IMR-90 (cell line): ENCODE measurements around the gene ADAMTS12. TPM values are rescaled to one million over a fixed set of nuclear protein-coding genes. Genes with fewer than 3 reads are reported as not detected.

Experiments used
- ATAC-seq: fragments of 200-7000 bp; cut with Tn5 transposase; 2 replicates; pipeline ENCODE4 v1.9.1; 2020; ENCODE audit warnings: low read depth, mild to moderate bottlenecking, moderate library complexity
- BruUV-seq: library from RNA; stranded (reverse); fragments of 400-500 nt; replicated peaks from 2 replicates; lab custom pipeline; 2021; lab: Mats Ljungman, UMichigan
- CTCF ChIA-PET: fragments of 300-600 bp; formaldehyde crosslinking; extraction: SDS; loops from one replicate; lab custom pipeline; 2021; ENCODE audit warnings: antibody characterized with exemption; lab: Yijun Ruan, JAX
- POLR2A ChIA-PET: fragments of 300-600 bp; sonication (Branson Sonifier 250); formaldehyde crosslinking; loops from one replicate; lab custom pipeline; 2022; ENCODE audit warnings: antibody characterized with exemption; ENCODE audit not compliant: unreplicated experiment; lab: Charles Lee
- DNase-seq: peaks from one replicate; pipeline ENCODE4 v3.0.0; 2013
- H2AFZ ChIP-seq: replicated peaks from 2 replicates; pipeline ENCODE3; 2013; ENCODE audit warnings: low read length, mild to moderate bottlenecking; ENCODE audit not compliant: poor library complexity
- H2AK5ac ChIP-seq: 2 replicates; pipeline ENCODE4 v1.6.1; 2013; ENCODE audit warnings: low read depth, low read length, inconsistent platforms
- H2AK9ac ChIP-seq: replicated peaks from 2 replicates; pipeline ENCODE3; 2013; ENCODE audit warnings: mild to moderate bottlenecking, low read depth, low read length, moderate library complexity; ENCODE audit not compliant: poor library complexity
- H2BK120ac ChIP-seq: 2 replicates; pipeline ENCODE4 v1.6.1; 2013; ENCODE audit warnings: low read depth, low read length, inconsistent platforms
- H2BK15ac ChIP-seq: 3 replicates; pipeline ENCODE4 v1.6.1; 2013; ENCODE audit warnings: low read depth, low read length, inconsistent platforms
- H2BK20ac ChIP-seq: 2 replicates; pipeline ENCODE4 v1.6.1; 2013; ENCODE audit warnings: low read depth, mild to moderate bottlenecking, inconsistent platforms, low read length, moderate library complexity
- H2BK5ac ChIP-seq: 2 replicates; pipeline ENCODE4 v1.6.1; 2013; ENCODE audit warnings: mild to moderate bottlenecking, low read depth, low read length, inconsistent platforms; ENCODE audit not compliant: poor library complexity, severe bottlenecking
- H3K14ac ChIP-seq: replicated peaks from 2 replicates; pipeline ENCODE4 v1.6.1; 2013; ENCODE audit warnings: low read depth, low read length, inconsistent platforms
- H3K18ac ChIP-seq: 2 replicates; pipeline ENCODE4 v1.6.1; 2013; ENCODE audit warnings: low read depth, low read length, control low read depth
- H3K23ac ChIP-seq: 2 replicates; pipeline ENCODE4 v1.6.1; 2013; ENCODE audit warnings: low read depth, low read length, inconsistent platforms
- H3K27ac ChIP-seq: 2 replicates; pipeline ENCODE4 v1.5.1; 2013; ENCODE audit warnings: mild to moderate bottlenecking, control low read depth, low read length; ENCODE audit not compliant: insufficient read depth
- H3K27me3 ChIP-seq: 2 replicates; pipeline ENCODE4 v1.6.1; 2013; ENCODE audit warnings: low read length; ENCODE audit not compliant: control insufficient read depth, insufficient read depth
- H3K36me3 ChIP-seq: 2 replicates; pipeline ENCODE4 v1.6.1; 2013; ENCODE audit warnings: low read length, mixed read lengths; ENCODE audit not compliant: control insufficient read depth, insufficient read depth
- H3K4ac ChIP-seq: 2 replicates; pipeline ENCODE4 v1.6.1; 2013; ENCODE audit warnings: low read depth, low read length, inconsistent platforms
- H3K4me1 ChIP-seq: 2 replicates; pipeline ENCODE4 v1.6.1; 2013; ENCODE audit warnings: low read length, mixed read lengths; ENCODE audit not compliant: control insufficient read depth, insufficient read depth
- H3K4me2 ChIP-seq: 2 replicates; pipeline ENCODE4 v1.6.1; 2013; ENCODE audit warnings: low read depth, mild to moderate bottlenecking, control low read depth, low read length, moderate library complexity
- H3K4me3 ChIP-seq: 2 replicates; pipeline ENCODE4 v1.5.1; 2013; ENCODE audit warnings: low read depth, mild to moderate bottlenecking, control low read depth, low read length, moderate library complexity; ENCODE audit not compliant: insufficient read depth
- H3K56ac ChIP-seq: 2 replicates; pipeline ENCODE4 v1.6.1; 2013; ENCODE audit warnings: low read length, inconsistent platforms; ENCODE audit not compliant: insufficient read depth; ENCODE audit errors: extremely low read depth
- H3K79me1 ChIP-seq, 2 experiments: 2 replicates each; pipeline ENCODE4 v1.6.1; 2013; ENCODE audit warnings: low read length in 2 of 2, inconsistent platforms in 1 of 2, low read depth in 1 of 2
- H3K9ac ChIP-seq: 2 replicates; pipeline ENCODE4 v1.6.1; 2013; ENCODE audit warnings: low read depth, low read length, control low read depth
- H3K9me1 ChIP-seq: 2 replicates; pipeline ENCODE4 v1.6.1; 2013; ENCODE audit warnings: low read length, inconsistent platforms; ENCODE audit not compliant: insufficient read depth
- H3K9me3 ChIP-seq: 2 replicates; pipeline ENCODE4 v1.6.1; 2013; ENCODE audit warnings: low read length; ENCODE audit not compliant: control insufficient read depth, insufficient read depth
- H4K20me1 ChIP-seq: 2 replicates; pipeline ENCODE4 v1.6.1; 2013; ENCODE audit warnings: low read length, inconsistent platforms; ENCODE audit not compliant: insufficient read depth
- H4K5ac ChIP-seq: 2 replicates; pipeline ENCODE4 v1.6.1; 2013; ENCODE audit warnings: mild to moderate bottlenecking, low read depth, low read length, control low read depth
- H4K8ac ChIP-seq, 2 experiments: 2 replicates each; pipeline ENCODE4 v1.6.1; 2013; ENCODE audit warnings: low read depth in 2 of 2, low read length in 2 of 2, control low read depth in 1 of 2, inconsistent platforms in 1 of 2
- H4K91ac ChIP-seq: 2 replicates; pipeline ENCODE4 v1.6.1; 2013; ENCODE audit warnings: low read depth, low read length, inconsistent platforms; ENCODE audit not compliant: insufficient read depth
- BHLHE40 ChIP-seq: fragments of 150-350 bp; IDR thresholded peaks from 2 replicates; pipeline ENCODE4 v1.6.1; 2016; ENCODE audit warnings: mild to moderate bottlenecking, low read depth, low read length
- CEBPB ChIP-seq: IDR thresholded peaks from 2 replicates; pipeline ENCODE4 v1.6.1; 2012; ENCODE audit warnings: low read depth, low read length, improper control_type of control experiment
- CHD1 ChIP-seq: IDR thresholded peaks from 2 replicates; pipeline ENCODE4 v1.6.1; 2012; ENCODE audit warnings: low read depth, low read length, improper control_type of control experiment
- CTCF ChIP-seq: conservative IDR thresholded peaks from 2 replicates; pipeline ENCODE4 v1.5.1; 2012; ENCODE audit warnings: mild to moderate bottlenecking, low read depth, low read length, improper control_type of control experiment
- ELK1 ChIP-seq: fragments of 150-350 bp; IDR thresholded peaks from 2 replicates; pipeline ENCODE4 v1.6.1; 2016; ENCODE audit warnings: low read depth, mild to moderate bottlenecking, low read length, moderate library complexity, borderline replicate concordance
- FOS ChIP-seq: fragments of 150-350 bp; IDR thresholded peaks from 2 replicates; pipeline ENCODE4 v1.6.1; 2016; ENCODE audit warnings: low read depth, low read length
- MAFK ChIP-seq: IDR thresholded peaks from 2 replicates; pipeline ENCODE4 v1.6.1; 2012; ENCODE audit warnings: low read depth, low read length, improper control_type of control experiment
- MAZ ChIP-seq: IDR thresholded peaks from 2 replicates; pipeline ENCODE4 v1.6.1; 2012; ENCODE audit warnings: low read depth, mild to moderate bottlenecking, low read length, improper control_type of control experiment, moderate library complexity, borderline replicate concordance
- MXI1 ChIP-seq: IDR thresholded peaks from 2 replicates; pipeline ENCODE4 v1.6.1; 2012; ENCODE audit warnings: low read depth, mild to moderate bottlenecking, low read length, moderate library complexity, borderline replicate concordance
- NFE2L2 ChIP-seq: fragments of 150-350 bp; IDR thresholded peaks from 2 replicates; pipeline ENCODE4 v1.6.1; 2016; ENCODE audit warnings: low read depth, mild to moderate bottlenecking, low read length
- POLR2A ChIP-seq: IDR thresholded peaks from 2 replicates; pipeline ENCODE4 v1.6.1; 2012; ENCODE audit warnings: mild to moderate bottlenecking, low read depth, low read length
- RAD21 ChIP-seq: IDR thresholded peaks from 2 replicates; pipeline ENCODE4 v1.6.1; 2012; ENCODE audit warnings: low read length, improper control_type of control experiment
- RCOR1 ChIP-seq: IDR thresholded peaks from 2 replicates; pipeline ENCODE4 v1.6.1; 2012; ENCODE audit warnings: mild to moderate bottlenecking, low read length, improper control_type of control experiment; ENCODE audit not compliant: insufficient replicate concordance
- RFX5 ChIP-seq: IDR thresholded peaks from 2 replicates; pipeline ENCODE4 v1.8.0; 2012; ENCODE audit warnings: low read depth, mild to moderate bottlenecking, low read length, moderate library complexity
- SMC3 ChIP-seq: fragments of 150-350 bp; IDR thresholded peaks from 2 replicates; pipeline ENCODE4 v1.6.1; 2016; ENCODE audit warnings: low read depth, mild to moderate bottlenecking, antibody characterized with exemption, low read length, moderate library complexity
- USF2 ChIP-seq: fragments of 150-350 bp; IDR thresholded peaks from 2 replicates; pipeline ENCODE4 v1.6.1; 2017; ENCODE audit warnings: mild to moderate bottlenecking, antibody characterized with exemption, low read length, low read depth
- dilution Hi-C: fragments of 300-500 bp; cut with HindIII; formaldehyde crosslinking; loops from one replicate; pipeline ENCODE4 v1.14.3; 2018; ENCODE audit warnings: low sequenced_read_pairs; ENCODE audit not compliant: unreplicated experiment
- in situ Hi-C: fragments of 300-500 bp; cut with MboI; formaldehyde crosslinking; loops from 3 replicates; pipeline ENCODE4 v1.14.3; 2019; ENCODE audit warnings: low sequenced_read_pairs, inconsistent platforms, mixed read lengths
- intact Hi-C: fragments of 100-400 bp; cut with micrococcal nuclease; formaldehyde crosslinking; loops from 2 replicates; pipeline ENCODE4 v1.10.0; 2022
- polyA plus RNA-seq, 3 experiments: library from polyadenylated mRNA; depleted of rRNA; stranded (reverse); fragments of >200 nt; gene quantifications; 2 replicates each; pipeline ENCODE4 v1.2.3, GENCODE V29; 2012; ENCODE audit warnings: low replicate concordance in 1 of 3
- total RNA-seq: library from RNA; depleted of rRNA; stranded (reverse); fragments of >200 nt; gene quantifications from 2 replicates; pipeline ENCODE4 v1.2.3, GENCODE V29; 2012

Gene ADAMTS12
- total and polyA plus RNA-seq, 2 of the 4 experiments (the other 2 are of a cell fraction) = 27.3 to 51.3 TPM

- no peak for ATAC-seq
- Histone ChIP-seq H3K9me3 (no peaks in the 10 kb centered on the region), H3K56ac (no peak overlapping the region), H3K23ac (no peak overlapping the region), H3K4ac (no peak overlapping the region), H4K8ac (no peak overlapping the region), H3K4me2 (no peak overlapping the region), H2AK5ac (no peak overlapping the region), H2BK20ac (no peak overlapping the region), H2BK15ac (no peak overlapping the region), H2BK5ac (no peak overlapping the region), H2BK120ac (no peak overlapping the region), H2AFZ (no peak overlapping the region), H3K79me1 (peaks cover 0 to 3% of the 10 kb centered on the region in 2 experiments; a peak in 1 of 4 replicates), H3K4me1 (no peaks in the 10 kb centered on the region), H3K18ac (no peak overlapping the region), H3K9me1 (no peaks in the 10 kb centered on the region), H3K27me3 (no peaks in the 10 kb centered on the region), H4K5ac (no peak overlapping the region), H3K36me3 (no peaks in the 10 kb centered on the region), H3K9ac (no peak overlapping the region), H3K27ac (no peak overlapping the region), H4K91ac (no peak overlapping the region), H2AK9ac (no peak overlapping the region), H3K14ac (no peak overlapping the region), H3K4me3 (no peak overlapping the region), H4K20me1 (no peaks in the 10 kb centered on the region)
- dilution Hi-C loops (no loop called here), intact Hi-C loops (no loop called here), in situ Hi-C loops (no loop called here)
- no peak for DNase-seq
- ChIA-PET CTCF (no interaction called here), POLR2A (no interaction called here)
- no TSS peak for BruUV-seq
- TF ChIP-seq POLR2A (no peak), CEBPB (no peak), NFE2L2 (no peak), BHLHE40 (no peak), MAZ (no peak), SMC3 (no peak), CHD1 (no peak), MAFK (no peak), MXI1 (no peak), RFX5 (no peak), ELK1 (no peak), RAD21 (no peak), CTCF (no peak), FOS (no peak), USF2 (no peak), RCOR1 (no peak)
Observed at GRCh38 chr5:33712664-33713063, 179.1 kb downstream of the ADAMTS12 start.
